Measurements from ENCODE around the gene GID8.

The GID8 gene

DNA sequence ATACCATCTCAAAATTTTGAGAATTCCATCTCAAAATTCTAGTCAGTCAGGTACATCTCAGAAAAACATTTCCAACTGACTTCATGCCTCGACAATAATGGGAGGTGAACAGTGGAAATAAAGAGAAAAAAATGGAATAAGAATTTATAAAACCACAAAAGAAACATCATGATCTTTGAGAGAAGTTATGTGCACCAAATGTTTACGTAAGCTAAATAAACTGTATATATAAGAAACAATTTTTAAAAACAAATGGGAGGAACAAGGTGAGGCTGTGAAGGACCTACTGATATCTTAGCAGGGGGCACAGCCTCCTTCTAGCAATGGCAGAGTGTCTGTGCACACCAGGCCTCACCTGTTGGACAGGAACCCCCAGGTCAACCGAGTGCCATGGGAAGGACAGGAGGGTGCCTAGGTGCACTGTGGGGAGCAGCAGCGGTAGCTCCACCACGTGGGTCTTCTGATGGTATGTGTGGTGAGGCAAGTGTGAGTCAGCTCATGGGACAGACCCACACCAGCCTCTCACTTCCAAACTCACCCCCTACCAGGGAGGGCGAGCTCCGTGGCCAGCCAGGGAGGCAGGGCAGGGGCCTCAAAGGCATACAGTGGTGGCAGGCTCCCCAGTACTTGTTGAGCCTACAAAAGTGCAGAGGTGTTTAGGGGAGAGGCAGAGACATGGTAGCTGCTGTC, 34.9 kb upstream of the GID8 start:
- DNase-seq (ENCODE audit: extremely low read depth in 1 of 2, low read depth in 1 of 2): no peak

GRCh38 chr20:62905536-62906117, 32.3 kb upstream of the GID8 start:
- no peak for DNase-seq (ENCODE audit: extremely low read depth in 1 of 2, low read depth in 1 of 2)

- no peak for DNase-seq (ENCODE audit: extremely low read depth in 1 of 2, low read depth in 1 of 2)
Measured at GRCh38 chr20:62906209-62906608, 31.7 kb upstream of the GID8 start.

DNA sequence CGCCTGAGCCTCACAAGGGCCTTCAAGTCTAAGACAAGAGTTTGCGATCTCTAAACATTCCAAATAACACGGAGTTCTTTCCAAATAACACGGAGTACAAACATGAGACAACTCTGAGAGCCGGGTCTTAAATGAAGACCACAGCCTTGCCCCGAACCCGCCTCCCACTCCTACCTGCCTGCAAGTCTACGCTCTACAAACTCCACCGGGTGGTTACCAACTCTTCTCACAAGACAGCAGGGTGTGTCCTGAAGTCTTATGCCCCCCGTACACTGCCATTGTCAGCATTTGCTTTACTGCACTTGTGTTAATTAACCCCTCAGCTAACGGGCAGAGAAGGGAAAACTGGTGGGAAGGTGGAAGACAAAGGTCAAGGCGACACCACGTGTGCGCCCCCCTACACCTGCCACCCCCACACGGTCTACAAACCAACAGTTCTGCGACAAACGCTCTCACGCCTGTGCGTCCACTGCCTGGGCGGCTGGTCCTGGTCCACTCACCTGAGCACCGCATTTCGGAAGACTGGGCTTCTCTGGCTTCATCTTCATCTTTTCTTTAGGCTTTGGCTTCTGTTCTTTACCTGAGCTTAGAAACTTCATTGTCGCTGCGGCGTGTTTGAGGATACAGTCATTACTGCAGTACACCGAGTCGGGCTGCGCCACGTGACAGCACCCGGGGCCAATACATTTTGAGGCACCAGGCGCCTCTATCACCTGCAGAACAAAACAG, 31.1 kb upstream of the GID8 start:
- DNase-seq (ENCODE audit: extremely low read depth in 1 of 2, low read depth in 1 of 2): no peak

- no peak for DNase-seq (ENCODE audit: extremely low read depth in 1 of 2, low read depth in 1 of 2)
Measured at GRCh38 chr20:62907384-62908317, 30.3 kb upstream of the GID8 start.

DNA sequence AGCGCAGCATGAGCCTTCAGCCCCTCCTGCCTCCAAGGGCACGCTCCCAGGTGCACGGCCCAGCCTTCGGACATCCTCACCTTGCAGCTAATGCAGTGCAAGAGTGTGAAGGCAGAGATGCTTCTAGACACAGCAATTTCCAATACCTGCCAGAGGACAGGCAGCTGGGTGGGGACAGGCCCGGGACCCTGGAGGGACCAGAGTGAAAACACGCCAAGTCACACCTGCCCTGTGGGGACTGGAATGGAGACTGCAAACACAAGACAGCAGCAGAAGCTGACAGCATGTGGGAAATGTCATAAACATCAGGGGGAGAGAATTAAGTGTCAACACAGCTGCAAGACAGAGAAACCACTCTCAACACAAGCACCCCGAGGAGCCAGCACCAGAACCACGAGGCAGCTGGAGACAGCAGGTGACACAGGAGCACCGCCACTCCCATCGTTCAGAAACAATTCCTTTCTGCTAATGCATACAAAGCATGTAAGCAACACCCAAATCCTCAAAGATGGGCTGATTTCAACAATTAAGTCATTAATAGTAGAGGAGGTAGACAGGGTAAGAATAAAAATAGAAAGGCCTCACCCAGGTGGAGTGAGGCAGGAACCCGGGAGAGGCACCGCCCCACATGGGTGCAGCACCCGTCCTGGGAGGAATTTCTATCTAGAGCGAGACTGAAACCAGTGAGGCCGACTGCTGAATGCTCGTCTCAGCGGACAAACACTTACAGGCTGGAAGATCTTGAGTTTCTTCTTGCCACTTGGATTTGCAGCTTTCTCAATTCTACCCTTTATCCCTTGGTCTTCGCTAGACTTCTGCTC, 28.8 kb upstream of the GID8 start:
- DNase-seq (ENCODE audit: extremely low read depth in 1 of 2, low read depth in 1 of 2): no peak

DNA sequence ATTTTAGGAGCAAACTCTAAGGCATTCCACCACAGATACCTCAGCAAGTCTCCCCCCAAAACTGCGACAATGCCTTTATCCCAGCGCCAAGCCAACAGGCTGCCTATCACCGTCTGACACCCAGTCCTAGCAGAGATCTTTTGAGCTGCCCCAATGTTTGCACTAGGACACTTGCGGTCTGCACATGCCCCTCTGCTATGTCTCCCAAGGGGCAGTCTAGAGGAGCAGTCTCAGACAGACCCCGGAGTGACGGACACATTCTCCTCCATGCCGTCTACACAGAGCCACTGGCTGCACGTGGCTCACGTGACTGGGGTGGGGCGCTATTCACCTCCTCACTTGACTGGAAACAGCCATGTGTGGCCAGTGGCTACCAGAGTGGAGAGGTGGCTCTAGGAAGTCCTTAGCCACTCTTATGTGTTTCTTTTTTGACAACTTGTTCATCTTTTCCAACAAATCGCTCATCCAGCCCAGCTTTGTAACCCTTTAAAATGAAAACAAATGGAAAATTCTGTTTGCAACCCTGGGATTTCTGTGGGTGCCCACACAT, 27.7 kb upstream of the GID8 start:
- no peak for DNase-seq (ENCODE audit: extremely low read depth in 1 of 2, low read depth in 1 of 2)

GRCh38 chr20:62910777-62911497, 27.0 kb upstream of the GID8 start:
- no peak for DNase-seq (ENCODE audit: extremely low read depth in 1 of 2, low read depth in 1 of 2)

DNA sequence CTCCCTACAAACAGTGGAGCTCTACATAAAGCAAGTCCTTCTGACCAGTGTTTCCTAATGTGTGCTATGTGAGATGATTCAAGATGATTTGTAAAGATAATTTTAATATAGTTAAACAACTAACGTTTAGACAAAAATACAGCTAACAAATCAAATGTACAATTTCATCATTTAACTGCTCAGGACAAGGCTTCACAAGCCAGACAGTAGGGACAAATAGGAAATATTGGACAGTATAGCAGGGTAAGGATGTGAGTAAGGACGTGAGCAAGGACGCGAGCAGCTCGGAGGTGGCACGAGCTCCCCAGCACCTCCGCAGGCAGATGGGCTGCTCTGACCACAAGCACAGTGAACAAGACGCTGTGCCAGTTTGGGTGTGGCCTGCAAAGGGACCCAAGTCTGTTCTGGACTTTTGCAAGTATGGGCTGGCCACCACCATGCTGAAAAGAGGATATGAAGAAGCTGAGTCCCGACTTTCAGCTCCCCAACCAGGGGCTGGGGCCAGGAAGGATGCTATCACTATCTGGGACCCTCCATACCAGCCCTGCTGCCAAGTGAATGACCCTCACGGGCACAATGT, 26.2 kb upstream of the GID8 start:
- no peak for DNase-seq (ENCODE audit: extremely low read depth in 1 of 2, low read depth in 1 of 2)

DNA sequence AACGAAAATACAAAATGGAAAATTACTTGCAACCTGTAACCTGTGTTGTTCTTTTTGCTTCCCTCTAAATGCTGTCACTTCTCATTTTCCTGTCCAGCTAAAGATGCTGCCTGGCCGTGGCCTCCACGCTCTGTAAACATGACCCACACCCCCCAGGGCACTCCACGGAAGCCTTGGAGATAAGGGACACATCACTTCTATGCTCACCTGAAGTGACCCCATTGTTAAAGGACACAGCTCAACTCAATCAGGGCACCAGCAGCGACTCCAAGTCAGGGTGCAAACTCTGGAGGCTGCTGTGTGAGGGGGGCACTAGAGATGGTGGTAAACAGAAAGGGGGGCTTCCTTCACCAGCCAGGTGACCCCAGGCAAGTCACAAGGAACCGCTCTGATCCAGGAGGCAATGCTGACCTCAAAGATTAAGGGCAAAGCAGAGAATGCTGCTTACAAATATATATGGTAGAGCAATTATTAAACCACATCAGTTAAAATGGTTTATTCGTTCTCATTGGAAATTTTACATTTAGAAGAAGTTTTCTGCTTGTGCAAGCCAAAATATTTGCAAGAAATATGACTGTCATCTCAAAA, 24.8 kb upstream of the GID8 start:
- no peak for DNase-seq (ENCODE audit: extremely low read depth in 1 of 2, low read depth in 1 of 2)

DNA sequence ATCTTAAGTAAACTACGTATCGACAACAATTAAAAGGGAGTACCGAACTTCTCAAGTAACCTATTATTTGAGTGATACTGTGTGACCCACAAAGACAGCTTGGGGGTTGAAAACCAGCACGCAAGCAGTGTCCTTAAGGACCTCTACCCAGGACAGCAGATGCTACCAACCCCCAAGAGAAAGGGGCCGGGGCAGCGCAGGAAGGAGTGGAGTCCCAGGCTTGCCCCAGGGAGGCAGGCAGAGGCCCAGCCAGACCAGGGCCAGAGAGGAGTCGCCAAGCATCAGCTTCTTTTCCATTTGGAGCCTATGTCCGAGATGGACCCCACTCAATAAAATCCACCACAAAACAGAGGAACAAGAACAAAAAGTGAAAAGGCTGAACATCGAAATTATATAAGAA, 23.5 kb upstream of the GID8 start:
- no peak for DNase-seq (ENCODE audit: extremely low read depth in 1 of 2, low read depth in 1 of 2)

DNA sequence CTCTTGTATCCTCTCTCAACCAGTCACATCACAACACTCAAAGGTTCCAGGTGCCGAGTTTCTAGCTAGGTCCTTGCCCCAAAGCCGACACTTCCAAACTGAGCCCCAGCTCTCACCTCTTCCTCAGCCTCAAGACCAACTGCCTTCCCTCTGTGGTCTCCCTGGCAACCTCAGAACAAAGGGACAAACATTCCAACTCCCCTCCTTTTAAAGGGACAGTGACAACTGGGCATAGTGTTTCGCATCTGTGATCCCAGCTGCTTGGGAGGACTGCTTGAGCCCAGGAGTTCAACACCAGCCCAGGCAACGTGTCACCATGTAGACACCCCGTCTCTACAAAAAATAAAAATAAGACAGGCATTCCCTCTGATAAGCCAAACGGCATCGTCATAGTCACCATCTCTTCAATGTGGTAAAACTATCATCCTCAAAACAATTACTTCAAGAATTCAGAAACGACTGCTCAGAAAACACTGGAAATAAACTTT, 22.9 kb upstream of the GID8 start:
- no peak for DNase-seq (ENCODE audit: extremely low read depth in 1 of 2, low read depth in 1 of 2)

DNA sequence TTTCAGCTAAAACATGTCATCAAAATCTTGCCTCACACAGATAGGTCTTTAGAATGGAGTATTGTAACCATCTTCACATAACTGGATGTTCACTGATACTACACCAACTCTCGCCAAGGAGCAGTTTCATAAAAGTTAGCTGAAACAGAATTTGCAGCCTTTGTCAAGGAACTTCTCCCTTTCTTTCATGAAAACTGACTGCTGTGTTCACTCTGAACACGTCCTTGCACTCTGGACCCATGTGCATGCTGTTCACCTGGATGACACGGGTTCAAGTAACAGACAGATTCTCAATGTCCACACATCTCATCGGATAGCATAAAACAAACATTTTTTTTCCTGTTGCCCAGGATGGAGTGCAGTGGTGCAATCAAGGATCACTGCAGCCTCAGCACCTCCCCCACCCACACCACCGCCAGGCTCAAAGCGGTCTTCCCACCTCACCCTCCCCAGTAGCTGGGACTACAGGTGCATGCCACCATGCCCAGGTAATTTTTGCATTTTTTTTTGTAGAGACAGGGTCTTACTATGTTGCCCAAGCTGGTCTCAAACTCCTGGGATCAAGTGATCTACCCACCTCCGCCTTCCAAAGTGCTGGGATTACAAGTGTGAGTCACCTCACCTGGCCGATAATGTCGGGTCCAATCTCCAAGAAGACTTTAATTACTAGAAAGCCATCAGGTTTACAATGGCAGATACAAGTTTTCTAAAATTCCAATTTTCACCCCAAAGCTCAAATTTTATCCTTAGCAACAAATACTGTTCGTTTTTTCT, 21.1 kb upstream of the GID8 start:
- no peak for DNase-seq (ENCODE audit: extremely low read depth in 1 of 2, low read depth in 1 of 2)

GRCh38 chr20:62917720-62918119, 20.2 kb upstream of the GID8 start:
- DNase-seq (ENCODE audit: extremely low read depth in 1 of 2, low read depth in 1 of 2): no peak

GRCh38 chr20:62918147-62918546, 19.8 kb upstream of the GID8 start:
- no peak for DNase-seq (ENCODE audit: extremely low read depth in 1 of 2, low read depth in 1 of 2)

DNA sequence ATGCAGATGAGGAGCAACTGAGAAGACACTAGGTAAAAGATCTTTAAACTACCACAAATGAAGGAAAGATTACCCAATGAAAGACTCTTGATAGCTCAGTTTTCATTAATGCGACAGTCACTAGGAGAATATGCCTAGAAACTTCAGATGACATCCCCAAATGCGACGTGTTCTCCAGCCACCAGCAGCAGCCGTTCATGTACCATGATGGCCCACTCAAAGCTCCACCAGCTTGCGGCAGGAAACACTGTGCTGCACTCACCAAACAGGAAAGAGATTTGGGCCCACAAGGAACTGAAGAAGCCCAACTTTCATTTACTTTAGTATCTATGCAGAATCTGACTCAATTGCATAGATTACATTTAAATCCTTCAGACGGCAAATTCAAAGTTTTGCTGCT, 19.1 kb upstream of the GID8 start:
- no peak for DNase-seq (ENCODE audit: extremely low read depth in 1 of 2, low read depth in 1 of 2)

- no peak for DNase-seq (ENCODE audit: extremely low read depth in 1 of 2, low read depth in 1 of 2)
Measured at GRCh38 chr20:62920039-62920645, 17.8 kb upstream of the GID8 start.
